ENCODE measurements around the gene VDAC1. TPM values are rescaled to one million over a fixed set of nuclear protein-coding genes. Genes with fewer than 3 reads are reported as not detected.

The VDAC1 gene
- total and polyA plus RNA-seq, 2 of the 8 experiments (the other 6 are each of a cell fraction or from before 2014, with no cell fraction given) = 111 to 301 TPM

GRCh38 chr5:134025786-134026185, 21.0 kb upstream of the VDAC1 start (continued):
- TF ChIP-seq SUZ12 (IDR thresholded peaks at IDR 0.05; ENCODE audit: low read length) = no peak
- no peak for TF ChIP-seq NANOG (IDR thresholded peaks at IDR 0.05; ENCODE audit: insufficient read depth, low read depth, low read length, poor library complexity, severe bottlenecking)
- TF ChIP-seq, protein P1, sequence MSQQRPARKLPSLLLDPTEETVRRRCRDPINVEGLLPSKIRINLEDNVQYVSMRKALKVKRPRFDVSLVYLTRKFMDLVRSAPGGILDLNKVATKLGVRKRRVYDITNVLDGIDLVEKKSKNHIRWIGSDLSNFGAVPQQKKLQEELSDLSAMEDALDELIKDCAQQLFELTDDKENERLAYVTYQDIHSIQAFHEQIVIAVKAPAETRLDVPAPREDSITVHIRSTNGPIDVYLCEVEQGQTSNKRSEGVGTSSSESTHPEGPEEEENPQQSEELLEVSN (IDR thresholded peaks at IDR 0.05) = no peak

All from H1 (cell line).